OCI-LY7 (cell line): ENCODE data around the gene STAC.

Experiments
- CTCF ChIP-seq: fragments of 200-600 bp; sonication (generic); conservative IDR thresholded peaks from 2 replicates; pipeline ENCODE4 v1.5.1; 2014; ENCODE audit warnings: mild to moderate bottlenecking, antibody characterized with exemption, low read length, moderate library complexity, mixed read lengths
- EZH2phosphoT487 ChIP-seq: fragments of 200-600 bp; sonication (generic); IDR thresholded peaks from 2 replicates; pipeline ENCODE4 v1.6.1; 2018; ENCODE audit warnings: low read depth, borderline replicate concordance, mild to moderate bottlenecking, mixed run types, antibody characterized with exemption, low read length, moderate library complexity, mixed read lengths

GRCh38 chr3:36362973-36363372, 17.3 kb upstream of the STAC start:
- TF ChIP-seq CTCF = no peak
- TF ChIP-seq EZH2phosphoT487 = no peak
